SK-N-SH (cell line): ENCODE results near the gene S100B. TPM values are rescaled to one million over a fixed set of nuclear protein-coding genes. Genes with fewer than 3 reads are reported as not detected.

Experiments used
- CTCF ChIA-PET: fragments of 300-600, 350-600 bp; formaldehyde crosslinking; extraction: SDS; loops from one replicate; lab custom pipeline; 2021; lab: Yijun Ruan, JAX
- POLR2A ChIA-PET: fragments of 350-600 bp; sonication (Branson Sonifier 250); formaldehyde crosslinking; extraction: SDS; loops from one replicate; lab custom pipeline; 2020; ENCODE audit warnings: antibody characterized with exemption, inconsistent platforms; lab: Yijun Ruan, JAX
- DNase-seq: peaks from one replicate; pipeline ENCODE4 v3.0.0; 2012
- H2AFZ ChIP-seq: fragments of 200-600 bp; sonication (generic); 2 replicates; pipeline ENCODE4 v1.8.1; 2016; ENCODE audit warnings: antibody characterized with exemption, mild to moderate bottlenecking, low read depth
- H3F3A ChIP-seq: fragments of 200-600 bp; sonication (generic); replicated peaks from 2 replicates; pipeline ENCODE3; 2016; ENCODE audit warnings: antibody characterized with exemption, mild to moderate bottlenecking; ENCODE audit not compliant: insufficient read depth
- H3K27ac ChIP-seq, 2 experiments: fragments of 200-500 bp in 1 of 2; fragments of 200-600 bp in 1 of 2; sonication (Bioruptor generic) in 1 of 2; sonication (generic), shearing (Covaris generic) in 1 of 2; 2 replicates each; pipeline versions ENCODE4 v1.5.1 to v1.6.1; 2014 to 2016; ENCODE audit warnings: low read depth in 2 of 2, inconsistent platforms in 1 of 2, low read length in 1 of 2, mild to moderate bottlenecking in 1 of 2, mixed read lengths in 1 of 2
- H3K27me3 ChIP-seq: fragments of 200-600 bp; sonication (generic), shearing (Covaris generic); 2 replicates; pipeline ENCODE4 v1.6.1; 2016; ENCODE audit warnings: mixed run types; ENCODE audit not compliant: insufficient read depth
- H3K36me3 ChIP-seq, 2 experiments: fragments of 200-500 bp in 1 of 2; fragments of 200-600 bp in 1 of 2; sonication (Bioruptor generic) in 1 of 2; sonication (generic) in 1 of 2; replicated peaks in 1 of 2; 2 replicates each; pipeline versions ENCODE3 to v1.5.1; 2014 to 2016; ENCODE audit warnings: low read length in 1 of 2, mild to moderate bottlenecking in 1 of 2; ENCODE audit not compliant: insufficient read depth in 2 of 2, control insufficient read depth in 1 of 2
- H3K4me1 ChIP-seq, 2 experiments: fragments of 200-500 bp in 1 of 2; fragments of 200-600 bp in 1 of 2; sonication (Bioruptor generic) in 1 of 2; sonication (generic), shearing (Covaris generic) in 1 of 2; 2 replicates each; pipeline versions ENCODE4 v1.5.1 to v1.6.1; 2014 to 2016; ENCODE audit warnings: low read depth in 1 of 2, low read length in 1 of 2, mixed run types in 1 of 2; ENCODE audit not compliant: insufficient read depth in 2 of 2, control insufficient read depth in 1 of 2
- H3K4me2 ChIP-seq: fragments of 200-600 bp; sonication (generic), shearing (Covaris generic); 2 replicates; pipeline ENCODE4 v1.6.1; 2017; ENCODE audit warnings: mixed run types
- H3K4me3 ChIP-seq, 2 experiments: fragments of 200-500 bp in 1 of 2; fragments of 200-600 bp in 1 of 2; sonication (Bioruptor generic) in 1 of 2; sonication (generic), shearing (Covaris generic) in 1 of 2; 2 replicates each; pipeline versions ENCODE4 v1.5.1 to v1.8.1; 2014 to 2016; ENCODE audit warnings: low read depth in 2 of 2, inconsistent platforms in 1 of 2, low read length in 1 of 2, mild to moderate bottlenecking in 1 of 2, mixed read lengths in 1 of 2, moderate library complexity in 1 of 2
- H3K79me2 ChIP-seq: fragments of 200-600 bp; sonication (generic); 2 replicates; pipeline ENCODE4 v1.8.1; 2017; ENCODE audit warnings: mild to moderate bottlenecking; ENCODE audit not compliant: insufficient read depth
- H3K9ac ChIP-seq: fragments of 200-600 bp; sonication (generic); 2 replicates; pipeline ENCODE4 v1.6.1; 2017; ENCODE audit warnings: mixed run types
- H3K9me2 ChIP-seq: fragments of 200-600 bp; sonication (generic); 2 replicates; pipeline ENCODE4 v1.6.1; 2017; ENCODE audit warnings: mixed run types
- H3K9me3 ChIP-seq: fragments of 200-600 bp; sonication (generic); 2 replicates; pipeline ENCODE4 v1.6.1; 2017; ENCODE audit warnings: mixed run types, mild to moderate bottlenecking, moderate library complexity
- H4K20me1 ChIP-seq: fragments of 200-600 bp; sonication (generic); 2 replicates; pipeline ENCODE4 v1.6.1; 2017; ENCODE audit warnings: mild to moderate bottlenecking, mixed run types; ENCODE audit not compliant: insufficient read depth
- FOXM1 ChIP-seq: IDR thresholded peaks from 2 replicates; pipeline ENCODE4 v1.4.0; 2012; ENCODE audit warnings: low read depth, mild to moderate bottlenecking
- GABPA ChIP-seq: IDR thresholded peaks from 2 replicates; pipeline ENCODE4 v1.4.0; 2012; ENCODE audit warnings: low read depth, mild to moderate bottlenecking
- GATA2 ChIP-seq: sonication (generic); formaldehyde crosslinking; IDR thresholded peaks from 2 replicates; pipeline ENCODE4 v1.5.0; 2020; ENCODE audit warnings: mild to moderate bottlenecking, missing genetic modification reagents
- JUND ChIP-seq: IDR thresholded peaks from 2 replicates; pipeline ENCODE4 v1.4.0; 2012
- MXI1 ChIP-seq: IDR thresholded peaks from 2 replicates; pipeline ENCODE4 v1.6.1; 2012; ENCODE audit warnings: mild to moderate bottlenecking, low read depth, low read length, improper control_type of control experiment
- NFIC ChIP-seq: IDR thresholded peaks from 2 replicates; pipeline ENCODE4 v1.4.0; 2012; ENCODE audit warnings: borderline replicate concordance
- PBX3 ChIP-seq: IDR thresholded peaks from 2 replicates; pipeline ENCODE4; 2012
- POLR2AphosphoS5 ChIP-seq: IDR thresholded peaks from 2 replicates; pipeline ENCODE4 v1.6.1; 2012; ENCODE audit warnings: low read depth, low read length
- RAD21 ChIP-seq: IDR thresholded peaks from 2 replicates; pipeline ENCODE4 v1.6.1; 2012; ENCODE audit warnings: mild to moderate bottlenecking, low read length
- RFX5 ChIP-seq: IDR thresholded peaks from 2 replicates; pipeline ENCODE4 v1.6.1; 2012; ENCODE audit warnings: mild to moderate bottlenecking, improper control_type of control experiment, low read length
- SIN3A ChIP-seq: IDR thresholded peaks from 2 replicates; pipeline ENCODE4 v1.6.1; 2012; ENCODE audit warnings: low read depth, mild to moderate bottlenecking, low read length, moderate library complexity, borderline replicate concordance
- SMC3 ChIP-seq: IDR thresholded peaks from 2 replicates; pipeline ENCODE4 v1.6.1; 2012; ENCODE audit warnings: low read depth, low read length, improper control_type of control experiment
- TAF1 ChIP-seq: IDR thresholded peaks from 2 replicates; pipeline ENCODE4 v1.6.1; 2012; ENCODE audit warnings: low read depth, mild to moderate bottlenecking, low read length, moderate library complexity, borderline replicate concordance
- WGBS: methylation state at CpG from one replicate; pipeline ENCODE4 v1.1.6; 2017; ENCODE audit warnings: low lambda C conversion rate; 5-methylcytosine and 5-hydroxymethylcytosine counted together
- polyA plus RNA-seq, 3 experiments: library from polyadenylated mRNA; depleted of rRNA; stranded (reverse); fragments of >200 nt; gene quantifications; 2 replicates each; pipeline ENCODE4 v1.2.3, GENCODE V29; 2012
- TF ChIP-seq, protein P1 (sequence below): IDR thresholded peaks from 2 replicates; pipeline ENCODE4 v1.6.1; 2012; ENCODE audit warnings: mild to moderate bottlenecking, low read depth, low read length, moderate library complexity
- TF ChIP-seq, protein P2 (sequence below): fragments of 150-350 bp; IDR thresholded peaks from 2 replicates; pipeline ENCODE4 v1.6.1; 2016; ENCODE audit warnings: mild to moderate bottlenecking, low read depth, low read length

Gene S100B
- polyA plus RNA-seq, 1 of the 3 experiments (the other 2 are of a cell fraction), result 0.12 TPM

DNA sequence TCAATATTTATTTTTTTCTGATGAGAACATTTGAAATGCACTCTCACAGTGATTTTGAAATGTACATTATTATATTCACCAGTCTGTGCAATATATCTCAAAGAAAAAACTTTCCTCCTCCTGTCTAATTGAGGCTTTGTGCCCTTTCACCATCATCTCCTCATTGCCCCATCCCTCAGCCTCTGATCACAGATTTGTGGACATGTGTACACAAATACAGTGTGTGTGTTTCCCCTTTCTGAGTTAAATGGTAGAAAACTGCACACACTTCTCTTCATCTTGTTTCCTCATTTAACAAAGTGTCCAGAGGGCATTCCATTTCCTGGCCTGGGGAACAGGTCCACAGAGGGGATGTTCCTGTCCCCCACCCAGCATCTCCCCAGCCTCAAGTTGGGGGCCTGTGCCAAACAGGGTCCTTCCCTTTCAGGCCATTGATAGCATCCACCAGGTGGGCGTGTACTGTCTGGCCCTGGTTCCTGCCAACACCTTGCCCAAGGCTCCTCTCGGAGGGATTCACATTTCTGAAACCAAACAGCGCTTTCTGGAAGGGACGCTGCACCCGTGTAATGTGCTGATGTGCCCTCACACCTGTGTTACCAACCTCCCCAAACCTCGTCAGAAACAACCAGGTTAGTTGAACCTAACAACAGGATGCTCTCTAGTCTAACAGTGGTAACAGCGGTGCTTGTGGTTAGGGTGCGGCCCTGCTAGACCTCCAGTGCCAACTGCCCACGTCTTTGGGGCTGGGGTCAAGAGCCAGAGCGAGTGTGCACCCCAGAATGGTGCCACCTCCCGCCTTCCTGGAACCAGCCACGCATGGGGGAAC is 54.6 kb downstream of the S100B start (continued):
- TF ChIP-seq, protein P1, sequence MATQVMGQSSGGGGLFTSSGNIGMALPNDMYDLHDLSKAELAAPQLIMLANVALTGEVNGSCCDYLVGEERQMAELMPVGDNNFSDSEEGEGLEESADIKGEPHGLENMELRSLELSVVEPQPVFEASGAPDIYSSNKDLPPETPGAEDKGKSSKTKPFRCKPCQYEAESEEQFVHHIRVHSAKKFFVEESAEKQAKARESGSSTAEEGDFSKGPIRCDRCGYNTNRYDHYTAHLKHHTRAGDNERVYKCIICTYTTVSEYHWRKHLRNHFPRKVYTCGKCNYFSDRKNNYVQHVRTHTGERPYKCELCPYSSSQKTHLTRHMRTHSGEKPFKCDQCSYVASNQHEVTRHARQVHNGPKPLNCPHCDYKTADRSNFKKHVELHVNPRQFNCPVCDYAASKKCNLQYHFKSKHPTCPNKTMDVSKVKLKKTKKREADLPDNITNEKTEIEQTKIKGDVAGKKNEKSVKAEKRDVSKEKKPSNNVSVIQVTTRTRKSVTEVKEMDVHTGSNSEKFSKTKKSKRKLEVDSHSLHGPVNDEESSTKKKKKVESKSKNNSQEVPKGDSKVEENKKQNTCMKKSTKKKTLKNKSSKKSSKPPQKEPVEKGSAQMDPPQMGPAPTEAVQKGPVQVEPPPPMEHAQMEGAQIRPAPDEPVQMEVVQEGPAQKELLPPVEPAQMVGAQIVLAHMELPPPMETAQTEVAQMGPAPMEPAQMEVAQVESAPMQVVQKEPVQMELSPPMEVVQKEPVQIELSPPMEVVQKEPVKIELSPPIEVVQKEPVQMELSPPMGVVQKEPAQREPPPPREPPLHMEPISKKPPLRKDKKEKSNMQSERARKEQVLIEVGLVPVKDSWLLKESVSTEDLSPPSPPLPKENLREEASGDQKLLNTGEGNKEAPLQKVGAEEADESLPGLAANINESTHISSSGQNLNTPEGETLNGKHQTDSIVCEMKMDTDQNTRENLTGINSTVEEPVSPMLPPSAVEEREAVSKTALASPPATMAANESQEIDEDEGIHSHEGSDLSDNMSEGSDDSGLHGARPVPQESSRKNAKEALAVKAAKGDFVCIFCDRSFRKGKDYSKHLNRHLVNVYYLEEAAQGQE, result no peak
- TF ChIP-seq RAD21 (no peak), PBX3 (no peak)

DNA sequence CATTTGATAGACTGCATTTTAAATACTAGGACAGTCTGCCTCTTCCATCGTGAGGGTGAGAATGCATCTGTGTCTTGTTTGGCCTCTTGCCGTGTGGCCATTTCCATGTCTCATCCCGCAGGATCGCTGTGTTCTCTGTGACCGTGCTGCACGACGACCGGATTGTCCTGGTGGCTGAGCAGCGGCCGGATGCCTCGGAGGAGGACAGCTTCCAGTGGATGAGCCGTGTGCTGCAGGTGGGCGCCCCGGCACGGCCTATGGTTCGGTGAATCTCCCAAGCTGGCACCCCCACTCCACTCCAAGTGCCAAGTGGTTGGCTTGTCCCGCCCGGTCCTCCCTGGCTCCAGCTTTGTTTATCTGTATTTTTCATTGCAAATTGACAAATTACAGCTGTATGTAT is 55.2 kb downstream of the S100B start:
- peaks cover 39 to 60% of the 10 kb centered on the region in 2 experiments for H3K36me3 ChIP-seq
- H3K4me1 ChIP-seq, result no peaks in the 10 kb centered on the region
- no peaks in the 10 kb centered on the region for H3F3A ChIP-seq
- H3K27ac ChIP-seq, result no peak overlapping the region
- TF ChIP-seq RFX5 (no peak), MXI1 (no peak), GABPA (no peak), SMC3 (no peak), NFIC (no peak), SIN3A (no peak), FOXM1 (no peak), TAF1 (no peak), JUND (no peak), POLR2AphosphoS5 (no peak), GATA2 (CRISPR knock-in tag) (no peak)
- TF ChIP-seq, protein P2, sequence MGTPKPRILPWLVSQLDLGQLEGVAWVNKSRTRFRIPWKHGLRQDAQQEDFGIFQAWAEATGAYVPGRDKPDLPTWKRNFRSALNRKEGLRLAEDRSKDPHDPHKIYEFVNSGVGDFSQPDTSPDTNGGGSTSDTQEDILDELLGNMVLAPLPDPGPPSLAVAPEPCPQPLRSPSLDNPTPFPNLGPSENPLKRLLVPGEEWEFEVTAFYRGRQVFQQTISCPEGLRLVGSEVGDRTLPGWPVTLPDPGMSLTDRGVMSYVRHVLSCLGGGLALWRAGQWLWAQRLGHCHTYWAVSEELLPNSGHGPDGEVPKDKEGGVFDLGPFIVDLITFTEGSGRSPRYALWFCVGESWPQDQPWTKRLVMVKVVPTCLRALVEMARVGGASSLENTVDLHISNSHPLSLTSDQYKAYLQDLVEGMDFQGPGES, result no peak
- TF ChIP-seq, all 33 proteins: peak for 0
- Histone ChIP-seq H3K9me2 (no peaks in the 10 kb centered on the region), H4K20me1 (no peaks in the 10 kb centered on the region), H3K9me3 (no peaks in the 10 kb centered on the region), H3K9ac (no peak overlapping the region), H2AFZ (no peak overlapping the region), H3K79me2 (no peaks in the 10 kb centered on the region), H3K27me3 (no peaks in the 10 kb centered on the region), H3K4me2 (no peak overlapping the region), H3K4me3 (no peak overlapping the region)
- CTCF ChIA-PET, result no interaction called here
- over 99% methylated on average over 10 of the region's 18 CpGs for whole genome bisulfite sequencing
- DNase-seq, result no peak
- POLR2A ChIA-PET, result no interaction called here

Other genes with a start within 250 kb of the S100B start
- gene DIP2A, start 146.2 kb downstream of the S100B start, polyA plus RNA-seq (2012; rRNA removed), result 26.9 and 33.1 TPM in 2 replicates
- 274 and 278 TPM in 2 replicates for gene PRMT2, start 30.6 kb upstream of the S100B start, polyA plus RNA-seq (2012; rRNA removed)